AG04449 (cell line): ENCODE results near the gene CLTCL1.

Source experiments
- CTCF ChIA-PET: fragments of 350-600 bp; formaldehyde crosslinking; extraction: SDS; loops from one replicate; lab custom pipeline; 2021; ENCODE audit warnings: antibody characterized with exemption; lab: Yijun Ruan, JAX
- POLR2A ChIA-PET: fragments of 400-600, 350-600 bp; formaldehyde crosslinking; extraction: SDS; loops from one replicate; lab custom pipeline; 2020; ENCODE audit warnings: antibody characterized with exemption, inconsistent platforms; lab: Yijun Ruan, JAX
- DNase-seq: peaks from one replicate; pipeline ENCODE4 v3.0.0-alpha.2; 2010; ENCODE audit warnings: low read depth, low spot score
- H3K4me3 ChIP-seq: 2 replicates; pipeline ENCODE4 v1.5.1; 2011; ENCODE audit warnings: low read depth, mild to moderate bottlenecking, control low read depth, low read length
- CTCF ChIP-seq: IDR thresholded peaks from one replicate; pipeline ENCODE4 v1.5.1; 2011; ENCODE audit warnings: mild to moderate bottlenecking, moderate library complexity, low read length, control low read depth, inconsistent platforms; ENCODE audit not compliant: insufficient read depth; ENCODE audit errors: missing control alignments

CLTCL1 gene

GRCh38 chr22:19182472-19183157 lies 108.9 kb downstream of the CLTCL1 start:
- no peak overlapping the region for H3K4me3 ChIP-seq
- TF ChIP-seq CTCF, result no peak
- DNase-seq, result no peak
- CTCF ChIA-PET, result interaction anchor here (1.0 to 1.9 kb wide), 3 partner anchors 12 to 37 kb away, joined by 4 to 5 read pairs (median 4); no protein-coding TSS in a partner anchor
- POLR2A ChIA-PET, result no interaction called here

GRCh38 chr22:19181786-19182471 lies 109.6 kb downstream of the CLTCL1 start:
- no peak for DNase-seq
- TF ChIP-seq CTCF, result no peak

GRCh38 chr22:19180740-19181410 lies 110.6 kb downstream of the CLTCL1 start:
- ChIA-PET POLR2A (no interaction called here), CTCF (interaction anchor here (0.7 to 2.5 kb wide), 5 partner anchors 24 to 106 kb away, joined by 3 to 9 read pairs (median 5); no protein-coding TSS in a partner anchor)
- TF ChIP-seq CTCF, result no peak
- H3K4me3 ChIP-seq, result no peak overlapping the region
- DNase-seq, result no peak

More at GRCh38 chr22:19181786-19182471, 109.6 kb downstream of the CLTCL1 start:
- CTCF ChIA-PET, result interaction anchor here (0.7 to 1.9 kb wide), 4 partner anchors 23 to 105 kb away, joined by 3 to 5 read pairs (median 4); no protein-coding TSS in a partner anchor
- POLR2A ChIA-PET, result no interaction called here
- no peak overlapping the region for H3K4me3 ChIP-seq

GRCh38 chr22:19180234-19180633 lies 111.3 kb downstream of the CLTCL1 start:
- H3K4me3 ChIP-seq, result no peak overlapping the region
- ChIA-PET POLR2A (no interaction called here), CTCF (interaction anchor here (0.8 to 2.5 kb wide), 12 partner anchors 11 to 452 kb away, joined by 3 to 16 read pairs (median 6); partner anchors contain the start of genes CLTCL1 and ESS2)
- no peak for DNase-seq
- no peak for TF ChIP-seq CTCF

GRCh38 chr22:19179497-19180048 lies 111.9 kb downstream of the CLTCL1 start:
- POLR2A ChIA-PET, result no interaction called here

More at GRCh38 chr22:19179497-19180048, 111.9 kb downstream of the CLTCL1 start:
- CTCF ChIA-PET, result interaction anchor here (0.6 to 2.5 kb wide), 18 partner anchors 10 to 453 kb away, joined by 3 to 16 read pairs (median 5); partner anchors contain the start of genes CLTCL1 and ESS2
- peak overlapping the region; percentile 71 for H3K4me3 ChIP-seq
- no peak for DNase-seq
- TF ChIP-seq CTCF, result peak; percentile 88
